Stimulated activated CD4-positive, alpha-beta T cell treated with anti-CD3 and anti-CD28 coated beads, TNF-alpha, amount 100 ng/mL, for 1 hour (primary cell): ENCODE results near the gene PDE3A.
"Not testable (repeated sequence)": the region's sequence is repeated elsewhere in the genome, so short reads cannot be mapped to it uniquely, and the experiment has no call there.

ENCODE experiments used
- DNase-seq, 3 donors: peaks; one replicate each; pipeline ENCODE4 v3.0.0-alpha.2; 2020; ENCODE audit warnings: low read depth in 3 of 3, low spot score in 1 of 3

The PDE3A gene

GRCh38 chr12:20546267-20546666, 177.9 kb downstream of the PDE3A start:
- no peak for DNase-seq

- no peak for DNase-seq
Measured at GRCh38 chr12:20547816-20548575, 179.7 kb downstream of the PDE3A start.

- DNase-seq, result no peak
Measured at GRCh38 chr12:20548611-20549010, 180.3 kb downstream of the PDE3A start.

GRCh38 chr12:20549108-20549719, 180.9 kb downstream of the PDE3A start:
- DNase-seq, result no peak

- not testable (repeated sequence) for DNase-seq
Measured at GRCh38 chr12:20551742-20552442, 183.6 kb downstream of the PDE3A start.

- not testable (repeated sequence) for DNase-seq
Measured at GRCh38 chr12:20552586-20552985, 184.2 kb downstream of the PDE3A start.

- DNase-seq, result no peak
Measured at GRCh38 chr12:20555015-20555414, 186.7 kb downstream of the PDE3A start.

GRCh38 chr12:20555771-20556170, 187.4 kb downstream of the PDE3A start:
- no peak for DNase-seq

- no peak for DNase-seq
Measured at GRCh38 chr12:20557096-20557495, 188.8 kb downstream of the PDE3A start.

GRCh38 chr12:20560935-20561334, 192.6 kb downstream of the PDE3A start:
- DNase-seq, result no peak

GRCh38 chr12:20561871-20562270, 193.5 kb downstream of the PDE3A start:
- no peak for DNase-seq

- DNase-seq, result no peak
Measured at GRCh38 chr12:20567413-20567812, 199.1 kb downstream of the PDE3A start.

GRCh38 chr12:20572451-20572850, 204.1 kb downstream of the PDE3A start:
- no peak for DNase-seq

- DNase-seq, result no peak
Measured at GRCh38 chr12:20576528-20576927, 208.2 kb downstream of the PDE3A start.

GRCh38 chr12:20577054-20577453, 208.7 kb downstream of the PDE3A start:
- no peak for DNase-seq

GRCh38 chr12:20578142-20578541, 209.8 kb downstream of the PDE3A start:
- DNase-seq, result no peak

GRCh38 chr12:20585055-20585625, 216.8 kb downstream of the PDE3A start:
- no peak for DNase-seq

- no peak for DNase-seq
Measured at GRCh38 chr12:20585913-20586312, 217.6 kb downstream of the PDE3A start.

GRCh38 chr12:20588042-20588441, 219.7 kb downstream of the PDE3A start:
- DNase-seq, result no peak

- no peak for DNase-seq
Measured at GRCh38 chr12:20590570-20590969, 222.2 kb downstream of the PDE3A start.

GRCh38 chr12:20592556-20592955, 224.2 kb downstream of the PDE3A start:
- DNase-seq, result no peak

GRCh38 chr12:20593611-20594010, 225.3 kb downstream of the PDE3A start:
- DNase-seq, result no peak
